Spleen (tissue), 11 donors: ENCODE data around the gene PTGDR2. TPM values are rescaled to one million over a fixed set of nuclear protein-coding genes. Genes with fewer than 3 reads are reported as not detected.

Experiments
- DNase-seq: peaks from one replicate; pipeline ENCODE4 v3.0.0-alpha.2; 2020
- H3K27ac ChIP-seq, 8 donors: fragments of 200-600 bp; sonication (generic) in 7 of 8; 1 replicate in 4 of 8; 2 replicates in 4 of 8; pipeline versions ENCODE4 v1.5.0 to v1.8.0; 2016 to 2021; ENCODE audit warnings: inconsistent platforms in 4 of 8, mild to moderate bottlenecking in 4 of 8, moderate library complexity in 1 of 8
- H3K27me3 ChIP-seq, 7 donors: fragments of 200-600 bp; sonication (generic) in 6 of 7; replicated peaks in 1 of 7; 1 replicate in 4 of 7; 2 replicates in 3 of 7; pipeline versions ENCODE4 v1.5.0 to v1.8.0; 2016 to 2021; ENCODE audit warnings: inconsistent platforms in 3 of 7, mild to moderate bottlenecking in 1 of 7
- H3K36me3 ChIP-seq, 6 donors: fragments of 200-600 bp; sonication (generic) in 5 of 6; 1 replicate in 4 of 6; 2 replicates in 2 of 6; pipeline versions ENCODE4 v1.5.0 to v1.8.0; 2016 to 2021; ENCODE audit warnings: inconsistent platforms in 2 of 6
- H3K4me1 ChIP-seq, 6 donors: fragments of 200-600 bp; sonication (generic) in 5 of 6; 1 replicate in 3 of 6; 2 replicates in 3 of 6; pipeline versions ENCODE4 v1.5.0 to v1.8.0; 2016 to 2021; ENCODE audit warnings: inconsistent platforms in 3 of 6
- H3K4me3 ChIP-seq, 8 donors: fragments of 200-600 bp; sonication (generic) in 7 of 8; 1 replicate in 4 of 8; 2 replicates in 4 of 8; pipeline versions ENCODE4 v1.5.0 to v1.8.0; 2016 to 2021; ENCODE audit warnings: inconsistent platforms in 4 of 8, mild to moderate bottlenecking in 4 of 8, moderate library complexity in 2 of 8
- H3K9me3 ChIP-seq, 8 donors: fragments of 200-600 bp; sonication (generic) in 7 of 8; 1 replicate in 4 of 8; 2 replicates in 4 of 8; pipeline versions ENCODE4 v1.5.0 to v1.8.0; 2016 to 2021; ENCODE audit warnings: inconsistent platforms in 4 of 8
- POLR2A ChIP-seq, 3 donors: fragments of 450-650 bp; IDR thresholded peaks; one replicate each; pipeline ENCODE4 v1.5.1; 2017; ENCODE audit warnings: antibody characterized with exemption in 3 of 3, mild to moderate bottlenecking in 1 of 3
- POLR2AphosphoS5 ChIP-seq, 3 donors: sonication (generic); formaldehyde crosslinking; IDR thresholded peaks; one replicate each; pipeline ENCODE4 v1.5.1; 2017; ENCODE audit warnings: antibody characterized with exemption in 3 of 3
- WGBS, 5 donors: extraction: QIAGEN DNeasy Blood & Tissue Kit in 3 of 5; methylation state at CpG; one replicate each; pipeline versions ENCODE4 v1.1.5 to v1.1.7; 2013 to 2018; 5-methylcytosine and 5-hydroxymethylcytosine counted together
- intact Hi-C: fragments of 100-400 bp; cut with DNase I; formaldehyde crosslinking; loops from one replicate; pipeline ENCODE4 v1.15.0; 2023; ENCODE audit warnings: low total_unique reads
- polyA plus RNA-seq, 3 donors: library from polyadenylated mRNA; stranded (reverse); fragments of 200-250 nt; gene quantifications; one replicate each; pipeline ENCODE4 v1.2.1, GENCODE V29; 2013
- total RNA-seq, 7 donors: library from RNA; depleted of rRNA in 3 of 7; stranded (reverse); fragments of >200 nt in 3 of 7; fragmentation: NEBNext Ultra II Directional in 4 of 7; extraction: Animal tissue kit (Norgen Biotek cat#: 25700) in 4 of 7; gene quantifications; one replicate each; pipeline versions ENCODE4 v1.1.0 to v1.2.1, GENCODE V29; 2016 to 2021
- TF ChIP-seq, protein P1 (sequence below), 11 experiments: fragments of 200-600 bp in 7 of 11; fragments of 450-650 bp in 4 of 11; sonication (generic) in 4 of 11; IDR thresholded peaks in 8 of 11; conservative IDR thresholded peaks in 3 of 11; 1 replicate in 7 of 11; 2 replicates in 4 of 11; pipeline versions ENCODE4 v1.4.0 to v1.8.0; 2016 to 2021; ENCODE audit warnings: antibody characterized with exemption in 11 of 11, inconsistent platforms in 4 of 11, mild to moderate bottlenecking in 1 of 11
- donor health status: healthy with polysubstance abuse.
- donor health status: DM: no; HTN: no; CAD: no; lungs with moderate emphysema.
- donor health status: DM: no; HTN: no; CAD: no.
- donor health status: Bipolar disorder and iron deficiency.
- donor health status: healthy.
- donor health status: DM: no; HTN: no; CAD: no.
- donor health status: DM: yes; HTN: yes; CAD: no.

Gene PTGDR2
- total and polyA plus RNA-seq, 10 donors, result 0.10 to 1.1 (median 0.26) TPM; not detected in 1

DNA sequence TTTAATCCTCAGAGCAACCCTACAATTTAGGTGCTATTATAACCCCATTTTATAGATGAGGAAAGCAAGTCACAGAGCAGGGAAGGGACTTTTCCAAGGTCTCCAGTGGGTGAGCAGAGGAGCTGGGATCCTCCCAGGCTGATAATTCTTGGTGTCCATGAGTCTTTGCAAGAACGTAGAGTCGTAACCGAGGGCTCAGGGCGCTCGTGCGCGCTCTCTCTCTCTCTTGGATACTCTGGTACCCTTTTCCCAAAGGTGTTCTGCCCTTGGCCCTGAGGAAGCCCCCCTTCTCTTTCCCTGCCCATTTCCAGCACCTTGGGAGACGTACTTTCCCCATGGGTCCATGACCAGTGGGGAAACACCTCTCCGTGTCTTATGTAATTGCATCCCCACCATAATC, 6.4 kb upstream of the PTGDR2 start:
- peaks cover 0 to 12% (median 2%) of the 10 kb centered on the region in 6 donors for H3K4me1 ChIP-seq
- 87 to 95% (median 92%) methylated on average over 9 of the region's 9 CpGs for WGBS, 5 donors
- DNase-seq, result peak; percentile 45
- peaks cover 0 to 7% (median 0%) of the 10 kb centered on the region in 7 donors for H3K27me3 ChIP-seq
- H3K4me3 ChIP-seq, result no peak overlapping the region
- no peak overlapping the region for H3K27ac ChIP-seq
- no peaks in the 10 kb centered on the region for H3K36me3 ChIP-seq
- intact Hi-C loops, result no loop called here
- no peaks in the 10 kb centered on the region for H3K9me3 ChIP-seq
- TF ChIP-seq POLR2AphosphoS5 (IDR thresholded peaks at IDR 0.05) (no peak), POLR2A (IDR thresholded peaks at IDR 0.05) (no peak)
- TF ChIP-seq, protein P1, sequence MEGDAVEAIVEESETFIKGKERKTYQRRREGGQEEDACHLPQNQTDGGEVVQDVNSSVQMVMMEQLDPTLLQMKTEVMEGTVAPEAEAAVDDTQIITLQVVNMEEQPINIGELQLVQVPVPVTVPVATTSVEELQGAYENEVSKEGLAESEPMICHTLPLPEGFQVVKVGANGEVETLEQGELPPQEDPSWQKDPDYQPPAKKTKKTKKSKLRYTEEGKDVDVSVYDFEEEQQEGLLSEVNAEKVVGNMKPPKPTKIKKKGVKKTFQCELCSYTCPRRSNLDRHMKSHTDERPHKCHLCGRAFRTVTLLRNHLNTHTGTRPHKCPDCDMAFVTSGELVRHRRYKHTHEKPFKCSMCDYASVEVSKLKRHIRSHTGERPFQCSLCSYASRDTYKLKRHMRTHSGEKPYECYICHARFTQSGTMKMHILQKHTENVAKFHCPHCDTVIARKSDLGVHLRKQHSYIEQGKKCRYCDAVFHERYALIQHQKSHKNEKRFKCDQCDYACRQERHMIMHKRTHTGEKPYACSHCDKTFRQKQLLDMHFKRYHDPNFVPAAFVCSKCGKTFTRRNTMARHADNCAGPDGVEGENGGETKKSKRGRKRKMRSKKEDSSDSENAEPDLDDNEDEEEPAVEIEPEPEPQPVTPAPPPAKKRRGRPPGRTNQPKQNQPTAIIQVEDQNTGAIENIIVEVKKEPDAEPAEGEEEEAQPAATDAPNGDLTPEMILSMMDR (IDR thresholded peaks at IDR 0.05 in 8 of 11, conservative IDR thresholded peaks at IDR 0.05 in 3 of 11), result no peak

DNA sequence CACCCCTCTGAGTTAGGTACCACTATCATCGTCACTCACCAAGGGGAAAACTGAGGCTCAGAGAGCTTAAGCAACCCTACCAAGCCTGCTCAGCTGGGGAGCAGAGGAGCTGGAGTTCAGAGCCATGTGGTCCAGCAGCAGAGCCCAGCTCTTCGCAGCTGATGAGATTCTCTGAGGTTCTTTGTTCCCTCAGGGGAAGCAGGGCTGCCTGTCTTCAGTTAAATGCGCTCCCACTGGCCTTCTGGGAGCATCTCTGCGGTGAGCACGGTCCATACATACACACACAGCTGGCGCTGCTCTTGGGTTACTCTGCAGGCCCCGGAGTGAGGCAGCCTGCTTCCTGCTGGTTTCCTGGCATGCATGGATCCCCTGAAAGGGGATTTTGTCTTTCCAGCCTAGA, 5.2 kb upstream of the PTGDR2 start:
- 25 to 36% (median 31%) methylated on average over 6 to 7 of the region's 7 CpGs for WGBS, 5 donors
- no peak overlapping the region for H3K27ac ChIP-seq

DNA sequence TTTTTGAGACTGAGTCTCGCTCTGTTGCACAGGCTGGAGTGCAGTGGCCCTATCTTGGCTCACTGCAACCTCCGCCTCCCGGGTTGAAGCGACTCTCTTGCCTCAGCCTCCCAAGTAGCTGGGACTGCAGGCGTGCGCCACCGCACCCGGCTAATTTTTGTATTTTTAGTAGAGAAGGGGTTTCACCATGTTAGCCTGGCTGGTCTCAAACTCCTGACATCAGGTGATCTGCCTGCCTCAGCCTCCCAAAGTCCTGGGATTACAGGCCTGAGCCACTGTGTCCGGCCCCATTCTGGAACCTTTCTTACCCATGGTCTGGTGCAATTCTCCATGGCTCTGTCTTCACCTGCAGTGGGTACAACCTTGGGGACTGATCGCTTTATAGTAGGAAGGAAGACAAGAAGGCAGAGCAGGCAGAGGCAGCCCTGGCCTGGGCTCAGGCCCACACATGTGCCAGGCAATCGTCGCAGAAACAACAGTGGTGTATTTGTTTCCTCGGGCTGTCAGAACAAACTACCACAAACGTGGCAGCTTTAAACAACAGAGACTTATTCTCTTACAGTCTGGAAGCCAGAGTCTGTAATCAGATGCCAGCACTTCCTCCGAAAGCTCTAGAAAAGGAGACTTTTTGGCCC, 4.0 kb upstream of the PTGDR2 start:
- no peaks in the 10 kb centered on the region for H3K9me3 ChIP-seq
- H3K27me3 ChIP-seq, result peaks cover 0 to 7% (median 0%) of the 10 kb centered on the region in 7 donors
- H3K4me1 ChIP-seq, result peaks cover 0 to 12% (median 4%) of the 10 kb centered on the region in 6 donors
- H3K4me3 ChIP-seq, result no peak overlapping the region
- intact Hi-C loops, result no loop called here
- no peaks in the 10 kb centered on the region for H3K36me3 ChIP-seq
- TF ChIP-seq, protein P1 (IDR thresholded peaks at IDR 0.05 in 8 of 11, conservative IDR thresholded peaks at IDR 0.05 in 3 of 11), result no peak
- TF ChIP-seq POLR2A (IDR thresholded peaks at IDR 0.05), result no peak
- TF ChIP-seq POLR2AphosphoS5 (IDR thresholded peaks at IDR 0.05), result no peak
- WGBS, 5 donors, result 83 to 89% (median 85%) methylated on average over 15 of the region's 15 CpGs
- H3K27ac ChIP-seq, result no peak overlapping the region
- DNase-seq, result peak; percentile 21

More for the DNA sequence above, 5.2 kb upstream of the PTGDR2 start:
- no peak for TF ChIP-seq POLR2A (IDR thresholded peaks at IDR 0.05)
- TF ChIP-seq, protein P1 (IDR thresholded peaks at IDR 0.05 in 8 of 11, conservative IDR thresholded peaks at IDR 0.05 in 3 of 11), result no peak
- no peak for TF ChIP-seq POLR2AphosphoS5 (IDR thresholded peaks at IDR 0.05)
- Histone ChIP-seq H3K27me3 (peaks cover 0 to 7% (median 0%) of the 10 kb centered on the region in 7 donors), H3K9me3 (no peaks in the 10 kb centered on the region), H3K4me3 (no peak overlapping the region), H3K36me3 (no peaks in the 10 kb centered on the region), H3K4me1 (peaks cover 0 to 12% (median 4%) of the 10 kb centered on the region in 6 donors)
- DNase-seq, result peak; percentile 42
- intact Hi-C loops, result no loop called here

DNA sequence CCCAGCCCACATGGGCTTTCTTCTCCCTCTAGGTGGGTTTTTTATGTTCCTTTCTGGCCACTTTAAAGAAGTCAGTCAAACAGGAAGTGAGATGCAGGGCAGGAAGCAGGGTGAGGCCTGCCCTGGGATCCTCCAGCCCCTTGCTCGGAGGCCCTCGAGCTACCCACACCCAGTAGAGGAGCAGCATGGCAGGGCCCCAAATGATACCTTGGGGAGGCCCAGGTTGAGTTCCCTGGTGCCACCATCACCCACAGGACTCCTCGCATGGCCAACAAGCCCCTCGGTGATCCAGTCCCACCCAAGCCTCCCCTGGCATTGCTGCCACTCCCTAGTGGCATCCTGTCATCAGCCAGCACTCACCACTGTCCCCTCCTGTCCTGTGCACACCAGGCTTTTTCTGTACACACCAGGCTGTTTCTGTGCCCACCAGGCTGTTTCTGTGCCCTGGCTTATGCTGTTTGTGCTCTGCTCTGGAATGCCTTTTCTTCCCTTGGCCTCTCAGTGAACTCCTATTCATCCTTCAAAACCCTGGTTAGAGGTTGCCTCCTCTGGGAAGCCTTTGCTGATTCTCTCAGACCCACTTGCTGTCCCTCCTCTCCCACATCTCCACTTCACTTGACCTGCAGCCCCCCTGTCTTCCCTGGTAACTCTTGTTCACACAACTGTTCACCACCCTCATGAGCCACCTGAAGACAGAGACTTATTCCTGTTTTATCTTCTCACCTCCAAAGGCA, 3.1 kb upstream of the PTGDR2 start:
- H3K9me3 ChIP-seq, result no peaks in the 10 kb centered on the region
- DNase-seq, result peak; percentile 52
- no peak overlapping the region for H3K27ac ChIP-seq
- 29 to 46% (median 42%) methylated on average over 4 of the region's 4 CpGs for WGBS, 5 donors
- no peak for TF ChIP-seq POLR2AphosphoS5 (IDR thresholded peaks at IDR 0.05)
- no peak for TF ChIP-seq POLR2A (IDR thresholded peaks at IDR 0.05)
- TF ChIP-seq, protein P1 (IDR thresholded peaks at IDR 0.05 in 8 of 11, conservative IDR thresholded peaks at IDR 0.05 in 3 of 11), result no peak
- H3K4me1 ChIP-seq, result peaks cover 0 to 12% (median 4%) of the 10 kb centered on the region in 6 donors
- no peak overlapping the region for H3K4me3 ChIP-seq
- H3K27me3 ChIP-seq, result peaks cover 0 to 7% (median 0%) of the 10 kb centered on the region in 7 donors
- intact Hi-C loops, result no loop called here
- no peaks in the 10 kb centered on the region for H3K36me3 ChIP-seq
